ENCODE results near the gene ERFL.

DNA sequence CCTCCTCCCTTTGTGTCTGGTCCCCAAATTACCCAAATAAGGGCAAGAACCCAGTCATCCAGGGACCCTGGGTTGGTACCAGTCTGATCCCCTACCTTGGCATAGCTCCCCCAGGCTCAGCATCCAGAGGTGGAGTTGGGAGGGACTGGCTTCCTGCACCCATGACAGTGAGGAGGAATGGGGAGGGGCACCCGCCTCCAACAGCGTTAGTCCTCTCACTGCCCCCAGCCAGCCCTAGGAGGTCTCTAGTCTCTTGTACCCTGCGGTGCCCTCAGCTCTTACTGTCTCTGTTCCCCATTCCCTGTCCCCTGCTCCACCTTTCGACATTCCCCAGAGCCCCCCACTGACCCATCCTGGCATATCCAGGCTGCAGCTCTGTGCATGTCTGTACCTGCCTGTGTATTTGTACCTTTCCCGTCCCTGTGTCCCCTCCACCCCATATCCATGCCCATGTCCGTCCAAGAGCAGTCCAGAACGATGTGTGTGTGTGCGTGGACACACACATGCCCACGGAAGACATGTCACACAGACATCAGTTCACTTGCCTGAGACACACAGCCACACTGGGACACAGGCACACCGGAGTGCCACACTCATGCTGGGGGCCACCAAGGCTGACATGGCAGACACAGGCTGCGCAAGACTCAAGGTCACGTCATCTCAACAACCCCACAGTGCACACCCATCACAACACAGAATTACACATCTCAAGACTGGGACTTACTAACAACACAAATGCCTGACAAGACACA lies 17.8 kb downstream of the ERFL start:
- TF ChIP-seq, protein P1, sequence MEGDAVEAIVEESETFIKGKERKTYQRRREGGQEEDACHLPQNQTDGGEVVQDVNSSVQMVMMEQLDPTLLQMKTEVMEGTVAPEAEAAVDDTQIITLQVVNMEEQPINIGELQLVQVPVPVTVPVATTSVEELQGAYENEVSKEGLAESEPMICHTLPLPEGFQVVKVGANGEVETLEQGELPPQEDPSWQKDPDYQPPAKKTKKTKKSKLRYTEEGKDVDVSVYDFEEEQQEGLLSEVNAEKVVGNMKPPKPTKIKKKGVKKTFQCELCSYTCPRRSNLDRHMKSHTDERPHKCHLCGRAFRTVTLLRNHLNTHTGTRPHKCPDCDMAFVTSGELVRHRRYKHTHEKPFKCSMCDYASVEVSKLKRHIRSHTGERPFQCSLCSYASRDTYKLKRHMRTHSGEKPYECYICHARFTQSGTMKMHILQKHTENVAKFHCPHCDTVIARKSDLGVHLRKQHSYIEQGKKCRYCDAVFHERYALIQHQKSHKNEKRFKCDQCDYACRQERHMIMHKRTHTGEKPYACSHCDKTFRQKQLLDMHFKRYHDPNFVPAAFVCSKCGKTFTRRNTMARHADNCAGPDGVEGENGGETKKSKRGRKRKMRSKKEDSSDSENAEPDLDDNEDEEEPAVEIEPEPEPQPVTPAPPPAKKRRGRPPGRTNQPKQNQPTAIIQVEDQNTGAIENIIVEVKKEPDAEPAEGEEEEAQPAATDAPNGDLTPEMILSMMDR (IDR thresholded peaks at IDR 0.05; ENCODE audit: insufficient read depth, low read length), result no peak
- TF ChIP-seq GABPA (IDR thresholded peaks at IDR 0.05; ENCODE audit: low read depth) (no peak), POLR2AphosphoS5 (IDR thresholded peaks at IDR 0.05; ENCODE audit: low read depth) (peak; percentile 42; the same call in 1 of the 2 replicates)
